ENCODE data around the gene KRT2. TPM values are rescaled to one million over a fixed set of nuclear protein-coding genes. Genes with fewer than 3 reads are reported as not detected.

Gene KRT2
- polyA plus RNA-seq, 2 of the 4 experiments (the other 2 are of a cell fraction): 0.09 TPM; not detected in 1

DNA sequence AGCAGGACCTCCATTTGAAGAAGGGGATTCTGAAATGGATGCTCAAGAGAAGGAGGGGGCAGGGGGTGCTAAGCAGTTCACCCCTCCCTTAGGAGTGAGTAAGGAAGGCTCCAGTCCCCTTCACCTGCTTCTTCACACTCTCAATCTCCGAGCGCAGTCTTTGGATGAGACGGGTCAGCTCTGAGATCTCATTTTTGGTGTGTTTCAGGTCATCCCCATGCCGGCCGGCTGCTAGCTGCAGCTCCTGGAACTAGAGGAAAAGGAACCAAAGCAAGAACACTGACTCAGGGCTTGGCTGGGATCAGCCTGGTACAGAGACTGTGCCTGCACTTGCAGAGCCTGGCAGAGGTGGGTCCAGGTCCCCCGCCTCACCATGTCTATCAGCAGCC lies 40.9 kb downstream of the KRT2 start:
- ChIA-PET POLR2A (no interaction called here), CTCF (interaction anchor here (1.5 kb wide), 1 partner anchor 255 kb away, joined by 6 read pairs; no protein-coding TSS in a partner anchor)
- Histone ChIP-seq H3K27ac (no peak overlapping the region), H3K4me2 (no peak overlapping the region), H3K4me3 (no peak overlapping the region), H3K9me3 (no peaks in the 10 kb centered on the region), H3K4me1 (no peaks in the 10 kb centered on the region)
- DNase-seq (ENCODE audit: low read depth in 1 of 2, low spot score in 1 of 2) (no peak), ATAC-seq (no peak), FAIRE-seq (no peak)
- TF ChIP-seq CHD2 (IDR thresholded peaks at IDR 0.05; ENCODE audit: low read length, partially characterized antibody): no peak
- no peak for TF ChIP-seq HOXB13 (CRISPR knock-in tag; IDR thresholded peaks at IDR 0.05; ENCODE audit: low read depth)
- no peak for TF ChIP-seq CBX2 (IDR thresholded peaks at IDR 0.05; ENCODE audit: borderline replicate concordance, low read depth)
- TF ChIP-seq JUNB (IDR thresholded peaks at IDR 0.05): no peak
- TF ChIP-seq KDM1A (IDR thresholded peaks at IDR 0.05; ENCODE audit: low read depth): no peak
- TF ChIP-seq NFE2L2 (conservative IDR thresholded peaks at IDR 0.05; ENCODE audit: low read length): no peak
- TF ChIP-seq BHLHE40 (IDR thresholded peaks at IDR 0.05; ENCODE audit: low read depth, low read length): no peak
- TF ChIP-seq FOXS1 (CRISPR knock-in tag; IDR thresholded peaks at IDR 0.05): no peak
- no peak for TF ChIP-seq FOSB (CRISPR knock-in tag; IDR thresholded peaks at IDR 0.05)
- TF ChIP-seq NPAS2 (CRISPR knock-in tag; IDR thresholded peaks at IDR 0.05; ENCODE audit: borderline replicate concordance): no peak
- WGBS (ENCODE audit: missing lambda C conversion rate): 91% methylated on average over 6 of the region's 6 CpGs

DNA sequence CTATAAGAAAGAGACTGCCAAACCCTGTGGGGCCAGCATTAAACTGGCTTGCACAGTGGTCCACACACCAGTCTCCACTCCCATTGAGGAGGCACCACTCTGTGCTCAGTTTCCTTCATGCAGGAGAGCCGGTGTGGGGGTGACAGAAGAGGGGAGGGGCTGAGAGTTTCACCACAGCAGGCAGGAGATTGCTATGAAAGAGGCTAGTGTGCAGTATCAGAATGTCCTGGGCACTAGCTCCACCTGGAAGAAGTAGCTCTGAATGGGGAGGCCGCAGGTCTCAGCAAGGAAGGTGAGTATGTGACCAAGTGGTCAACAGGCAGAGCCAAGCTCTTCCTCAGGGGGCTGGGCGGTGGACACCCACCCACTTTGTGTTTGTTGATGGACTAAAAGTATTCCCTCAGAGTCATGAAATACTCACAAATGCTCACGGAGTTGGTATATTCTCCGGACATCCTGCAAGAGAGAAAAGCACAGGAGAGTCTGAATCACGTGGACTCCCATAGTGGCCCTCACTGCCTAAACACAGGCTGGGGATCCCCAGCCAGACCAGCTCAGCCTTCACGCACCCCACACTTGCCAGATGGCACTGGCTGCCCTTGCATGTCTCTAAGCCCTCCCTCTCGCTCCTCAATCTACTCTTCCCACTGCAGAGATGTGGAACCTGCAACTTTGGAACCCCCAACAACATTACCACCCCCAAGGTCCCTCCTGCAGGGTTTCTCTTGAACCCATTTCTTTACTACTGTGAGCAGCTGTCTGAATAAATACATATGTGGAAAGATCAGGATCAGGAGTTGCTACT lies 43.0 kb downstream of the KRT2 start:
- ChIA-PET CTCF (interaction anchor here (1.0 to 1.4 kb wide), 5 partner anchors 12 to 270 kb away, joined by 3 to 6 read pairs (median 3); no protein-coding TSS in a partner anchor), POLR2A (no interaction called here)
- 53% methylated on average over 8 of the region's 8 CpGs for WGBS (ENCODE audit: missing lambda C conversion rate)
- DNase-seq (ENCODE audit: low read depth in 1 of 2, low spot score in 1 of 2): no peak
- no peak for ATAC-seq
- TF ChIP-seq, protein P1, sequence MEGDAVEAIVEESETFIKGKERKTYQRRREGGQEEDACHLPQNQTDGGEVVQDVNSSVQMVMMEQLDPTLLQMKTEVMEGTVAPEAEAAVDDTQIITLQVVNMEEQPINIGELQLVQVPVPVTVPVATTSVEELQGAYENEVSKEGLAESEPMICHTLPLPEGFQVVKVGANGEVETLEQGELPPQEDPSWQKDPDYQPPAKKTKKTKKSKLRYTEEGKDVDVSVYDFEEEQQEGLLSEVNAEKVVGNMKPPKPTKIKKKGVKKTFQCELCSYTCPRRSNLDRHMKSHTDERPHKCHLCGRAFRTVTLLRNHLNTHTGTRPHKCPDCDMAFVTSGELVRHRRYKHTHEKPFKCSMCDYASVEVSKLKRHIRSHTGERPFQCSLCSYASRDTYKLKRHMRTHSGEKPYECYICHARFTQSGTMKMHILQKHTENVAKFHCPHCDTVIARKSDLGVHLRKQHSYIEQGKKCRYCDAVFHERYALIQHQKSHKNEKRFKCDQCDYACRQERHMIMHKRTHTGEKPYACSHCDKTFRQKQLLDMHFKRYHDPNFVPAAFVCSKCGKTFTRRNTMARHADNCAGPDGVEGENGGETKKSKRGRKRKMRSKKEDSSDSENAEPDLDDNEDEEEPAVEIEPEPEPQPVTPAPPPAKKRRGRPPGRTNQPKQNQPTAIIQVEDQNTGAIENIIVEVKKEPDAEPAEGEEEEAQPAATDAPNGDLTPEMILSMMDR (IDR thresholded peaks at IDR 0.05): no peak
- TF ChIP-seq SMC3 (IDR thresholded peaks at IDR 0.05) (no peak), POLR2AphosphoS2 (conservative IDR thresholded peaks at IDR 0.05; ENCODE audit: low read length) (no peak), EHMT2 (IDR thresholded peaks at IDR 0.05; ENCODE audit: low read depth) (no peak), FOSL2 (IDR thresholded peaks at IDR 0.05) (no peak), FOSL2 (CRISPR knock-in tag; IDR thresholded peaks at IDR 0.05) (no peak), TP53 (CRISPR knock-in tag; IDR thresholded peaks at IDR 0.05) (no peak), POLR2A (IDR thresholded peaks at IDR 0.05; ENCODE audit: low read length) (no peak), ZNF302 (CRISPR knock-in tag; IDR thresholded peaks at IDR 0.05) (no peak), HDAC2 (IDR thresholded peaks at IDR 0.05) (no peak), ZSCAN20 (CRISPR knock-in tag; IDR thresholded peaks at IDR 0.05) (no peak), HOXA7 (CRISPR knock-in tag; IDR thresholded peaks at IDR 0.05) (no peak)
- TF ChIP-seq, protein P2, sequence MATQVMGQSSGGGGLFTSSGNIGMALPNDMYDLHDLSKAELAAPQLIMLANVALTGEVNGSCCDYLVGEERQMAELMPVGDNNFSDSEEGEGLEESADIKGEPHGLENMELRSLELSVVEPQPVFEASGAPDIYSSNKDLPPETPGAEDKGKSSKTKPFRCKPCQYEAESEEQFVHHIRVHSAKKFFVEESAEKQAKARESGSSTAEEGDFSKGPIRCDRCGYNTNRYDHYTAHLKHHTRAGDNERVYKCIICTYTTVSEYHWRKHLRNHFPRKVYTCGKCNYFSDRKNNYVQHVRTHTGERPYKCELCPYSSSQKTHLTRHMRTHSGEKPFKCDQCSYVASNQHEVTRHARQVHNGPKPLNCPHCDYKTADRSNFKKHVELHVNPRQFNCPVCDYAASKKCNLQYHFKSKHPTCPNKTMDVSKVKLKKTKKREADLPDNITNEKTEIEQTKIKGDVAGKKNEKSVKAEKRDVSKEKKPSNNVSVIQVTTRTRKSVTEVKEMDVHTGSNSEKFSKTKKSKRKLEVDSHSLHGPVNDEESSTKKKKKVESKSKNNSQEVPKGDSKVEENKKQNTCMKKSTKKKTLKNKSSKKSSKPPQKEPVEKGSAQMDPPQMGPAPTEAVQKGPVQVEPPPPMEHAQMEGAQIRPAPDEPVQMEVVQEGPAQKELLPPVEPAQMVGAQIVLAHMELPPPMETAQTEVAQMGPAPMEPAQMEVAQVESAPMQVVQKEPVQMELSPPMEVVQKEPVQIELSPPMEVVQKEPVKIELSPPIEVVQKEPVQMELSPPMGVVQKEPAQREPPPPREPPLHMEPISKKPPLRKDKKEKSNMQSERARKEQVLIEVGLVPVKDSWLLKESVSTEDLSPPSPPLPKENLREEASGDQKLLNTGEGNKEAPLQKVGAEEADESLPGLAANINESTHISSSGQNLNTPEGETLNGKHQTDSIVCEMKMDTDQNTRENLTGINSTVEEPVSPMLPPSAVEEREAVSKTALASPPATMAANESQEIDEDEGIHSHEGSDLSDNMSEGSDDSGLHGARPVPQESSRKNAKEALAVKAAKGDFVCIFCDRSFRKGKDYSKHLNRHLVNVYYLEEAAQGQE (IDR thresholded peaks at IDR 0.05): no peak
- TF ChIP-seq, protein P3, sequence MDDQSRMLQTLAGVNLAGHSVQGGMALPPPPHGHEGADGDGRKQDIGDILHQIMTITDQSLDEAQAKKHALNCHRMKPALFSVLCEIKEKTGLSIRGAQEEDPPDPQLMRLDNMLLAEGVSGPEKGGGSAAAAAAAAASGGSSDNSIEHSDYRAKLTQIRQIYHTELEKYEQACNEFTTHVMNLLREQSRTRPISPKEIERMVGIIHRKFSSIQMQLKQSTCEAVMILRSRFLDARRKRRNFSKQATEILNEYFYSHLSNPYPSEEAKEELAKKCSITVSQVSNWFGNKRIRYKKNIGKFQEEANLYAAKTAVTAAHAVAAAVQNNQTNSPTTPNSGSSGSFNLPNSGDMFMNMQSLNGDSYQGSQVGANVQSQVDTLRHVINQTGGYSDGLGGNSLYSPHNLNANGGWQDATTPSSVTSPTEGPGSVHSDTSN (IDR thresholded peaks at IDR 0.05): no peak
- TF ChIP-seq, protein P4, sequence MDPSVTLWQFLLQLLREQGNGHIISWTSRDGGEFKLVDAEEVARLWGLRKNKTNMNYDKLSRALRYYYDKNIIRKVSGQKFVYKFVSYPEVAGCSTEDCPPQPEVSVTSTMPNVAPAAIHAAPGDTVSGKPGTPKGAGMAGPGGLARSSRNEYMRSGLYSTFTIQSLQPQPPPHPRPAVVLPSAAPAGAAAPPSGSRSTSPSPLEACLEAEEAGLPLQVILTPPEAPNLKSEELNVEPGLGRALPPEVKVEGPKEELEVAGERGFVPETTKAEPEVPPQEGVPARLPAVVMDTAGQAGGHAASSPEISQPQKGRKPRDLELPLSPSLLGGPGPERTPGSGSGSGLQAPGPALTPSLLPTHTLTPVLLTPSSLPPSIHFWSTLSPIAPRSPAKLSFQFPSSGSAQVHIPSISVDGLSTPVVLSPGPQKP (IDR thresholded peaks at IDR 0.05; ENCODE audit: low read depth, low read length): no peak
- TF ChIP-seq, protein P5, sequence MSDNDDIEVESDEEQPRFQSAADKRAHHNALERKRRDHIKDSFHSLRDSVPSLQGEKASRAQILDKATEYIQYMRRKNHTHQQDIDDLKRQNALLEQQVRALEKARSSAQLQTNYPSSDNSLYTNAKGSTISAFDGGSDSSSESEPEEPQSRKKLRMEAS (IDR thresholded peaks at IDR 0.05): no peak
- Histone ChIP-seq H3K4me2 (no peak overlapping the region), H3K27ac (no peak overlapping the region), H3K9me3 (no peaks in the 10 kb centered on the region), H3K4me1 (no peaks in the 10 kb centered on the region), H3K4me3 (no peak overlapping the region)
- FAIRE-seq: no peak
